WTC11 (cell line): ENCODE measurements around the gene CARD14. TPM values are rescaled to one million over a fixed set of nuclear protein-coding genes. Genes with fewer than 3 reads are reported as not detected.
"Not testable (repeated sequence)": the region's sequence is repeated elsewhere in the genome, so short reads cannot be mapped to it uniquely, and the experiment has no call there.

Experiments used
- ATAC-seq: fragments of 200-7000 bp; cut with Tn5 transposase; 2 replicates; pipeline ENCODE4 v1.10.0; 2021; ENCODE audit warnings: mild to moderate bottlenecking, moderate library complexity
- CTCF ChIA-PET: fragments of 300-600 bp; sonication (Branson Sonifier 250); formaldehyde crosslinking; loops from one replicate; lab custom pipeline; 2021; ENCODE audit warnings: antibody characterized with exemption; lab: Charles Lee
- POLR2A ChIA-PET: fragments of 350-600 bp; sonication (Branson Sonifier 250); formaldehyde crosslinking; loops from one replicate; lab custom pipeline; 2021; ENCODE audit warnings: antibody characterized with exemption; lab: Charles Lee
- DNase-seq: peaks from one replicate; pipeline ENCODE4 v3.0.0; 2021; ENCODE audit warnings: low spot score
- H3K27ac Mint-ChIP-seq: 2 replicates; pipeline ENCODE4 v1.8.0; 2021; ENCODE audit warnings: mixed read lengths
- H3K27me3 Mint-ChIP-seq: 2 replicates; pipeline ENCODE4 v1.8.0; 2021; ENCODE audit warnings: low read depth, mild to moderate bottlenecking, moderate library complexity, mixed read lengths
- H3K36me3 Mint-ChIP-seq: 2 replicates; pipeline ENCODE4 v1.8.0; 2021; ENCODE audit warnings: mixed read lengths
- H3K4me1 Mint-ChIP-seq: 2 replicates; pipeline ENCODE4 v1.8.0; 2022; ENCODE audit warnings: mixed read lengths
- H3K4me3 Mint-ChIP-seq: 2 replicates; pipeline ENCODE4 v1.8.0; 2021; ENCODE audit warnings: mild to moderate bottlenecking, moderate library complexity, mixed read lengths
- H3K9me3 Mint-ChIP-seq: 2 replicates; pipeline ENCODE4 v1.8.0; 2021; ENCODE audit warnings: mixed read lengths
- ATF1 ChIP-seq: sonication (generic); formaldehyde crosslinking; IDR thresholded peaks from 2 replicates; pipeline ENCODE4 v1.8.1; 2023; ENCODE audit warnings: mild to moderate bottlenecking, moderate library complexity, missing genetic modification reagents
- ESRRA ChIP-seq: sonication (generic); formaldehyde crosslinking; IDR thresholded peaks from 2 replicates; pipeline ENCODE4 v1.8.1; 2022; ENCODE audit warnings: mild to moderate bottlenecking, missing genetic modification reagents, borderline replicate concordance
- ETV6 ChIP-seq: sonication (generic); formaldehyde crosslinking; IDR thresholded peaks from 2 replicates; pipeline ENCODE4 v1.8.1; 2022; ENCODE audit warnings: mild to moderate bottlenecking, missing genetic modification reagents
- GRHL2 ChIP-seq: fragments of 250-450 bp; sonication (Bioruptor Pico); IDR thresholded peaks from 2 replicates; pipeline ENCODE4 v1.8.0; 2022; ENCODE audit warnings: mild to moderate bottlenecking, moderate library complexity; ENCODE audit not compliant: insufficient replicate concordance, severe bottlenecking
- MYBL2 ChIP-seq: sonication (generic); formaldehyde crosslinking; IDR thresholded peaks from 2 replicates; pipeline ENCODE4 v1.8.1; 2023; ENCODE audit warnings: mild to moderate bottlenecking, moderate library complexity, missing genetic modification reagents
- NFE2L1 ChIP-seq: sonication (generic); formaldehyde crosslinking; IDR thresholded peaks from 2 replicates; pipeline ENCODE4 v1.8.1; 2023; ENCODE audit warnings: missing genetic modification reagents
- OVOL2 ChIP-seq: fragments of 250-450 bp; sonication (Bioruptor Pico); IDR thresholded peaks from 2 replicates; pipeline ENCODE4 v1.9.0; 2021; ENCODE audit warnings: mild to moderate bottlenecking, borderline replicate concordance
- TCF7 ChIP-seq: sonication (generic); formaldehyde crosslinking; IDR thresholded peaks from 2 replicates; pipeline ENCODE4 v1.8.0; 2022; ENCODE audit warnings: mild to moderate bottlenecking, low read depth, missing genetic modification reagents, moderate library complexity
- ZNF219 ChIP-seq: sonication (generic); formaldehyde crosslinking; IDR thresholded peaks from 2 replicates; pipeline ENCODE4 v1.8.0; 2023; ENCODE audit warnings: missing genetic modification reagents, mild to moderate bottlenecking, borderline replicate concordance
- ZNF232 ChIP-seq: sonication (generic); formaldehyde crosslinking; IDR thresholded peaks from 2 replicates; pipeline ENCODE4 v1.8.0; 2022; ENCODE audit warnings: mild to moderate bottlenecking, missing genetic modification reagents
- ZNF263 ChIP-seq: sonication (generic); formaldehyde crosslinking; IDR thresholded peaks from 2 replicates; pipeline ENCODE4 v1.8.1; 2022; ENCODE audit warnings: low read depth, mild to moderate bottlenecking, moderate library complexity, missing genetic modification reagents
- ZNF423 ChIP-seq: fragments of 250-450 bp; sonication (Bioruptor Pico); IDR thresholded peaks from 2 replicates; pipeline ENCODE4 v2.1.2; 2022; ENCODE audit warnings: mild to moderate bottlenecking, moderate library complexity
- total RNA-seq: library from RNA; stranded (reverse); gene quantifications from 3 replicates; pipeline ENCODE4 v1.2.3, GENCODE V29; 2021
- TF ChIP-seq, protein P1 (sequence below): sonication (generic); formaldehyde crosslinking; IDR thresholded peaks from 2 replicates; pipeline ENCODE4 v1.8.1; 2023; ENCODE audit warnings: mild to moderate bottlenecking, missing genetic modification reagents
- TF ChIP-seq, protein P2 (sequence below): fragments of 250-450 bp; sonication (Bioruptor Pico); IDR thresholded peaks from 2 replicates; pipeline ENCODE4 v1.9.0; 2021; ENCODE audit warnings: mild to moderate bottlenecking, borderline replicate concordance
- TF ChIP-seq, protein P3 (sequence below): sonication (generic); formaldehyde crosslinking; IDR thresholded peaks from 2 replicates; pipeline ENCODE4 v1.8.0; 2023; ENCODE audit warnings: mild to moderate bottlenecking, missing genetic modification reagents
- TF ChIP-seq, protein P4 (sequence below): sonication (generic); formaldehyde crosslinking; IDR thresholded peaks from 2 replicates; pipeline ENCODE4 v1.8.0; 2022; ENCODE audit warnings: mild to moderate bottlenecking, missing genetic modification reagents
- TF ChIP-seq, protein P5 (sequence below): fragments of 200-600 bp; IDR thresholded peaks from 2 replicates; pipeline ENCODE4 v1.8.0; 2022; ENCODE audit warnings: antibody characterized with exemption

The CARD14 gene
- total RNA-seq, 1 experiment from 2014 or later = 0.83 TPM

DNA sequence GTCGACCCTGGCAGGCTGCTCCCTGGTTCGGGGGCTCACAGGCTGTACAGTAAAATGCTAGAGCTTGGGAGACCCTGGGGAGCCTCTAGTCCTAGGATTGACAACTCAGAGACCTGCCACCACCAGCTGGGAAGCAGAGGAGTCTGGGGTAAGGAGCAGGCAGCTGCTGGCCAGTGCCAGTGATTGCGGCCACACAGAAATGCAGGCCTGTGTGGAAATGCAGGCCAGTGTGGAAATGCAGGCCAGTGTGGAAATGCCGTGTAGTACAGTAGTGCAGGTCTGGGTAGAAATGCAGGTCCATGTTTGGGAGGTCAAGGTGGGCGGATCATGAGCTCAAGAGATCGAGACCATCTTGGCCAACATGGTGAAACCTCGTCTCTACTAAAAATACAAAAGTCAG lies 26.8 kb downstream of the CARD14 start:
- no peak overlapping the region for H3K4me3 Mint-ChIP-seq
- no peaks in the 10 kb centered on the region; the same call in 1 of the 2 replicates for H3K27me3 Mint-ChIP-seq
- H3K4me1 Mint-ChIP-seq = peaks cover 7% of the 10 kb centered on the region
- ATAC-seq (no peak), DNase-seq (no peak)
- no peak overlapping the region; the same call in 1 of the 2 replicates for H3K27ac Mint-ChIP-seq
- POLR2A ChIA-PET = no interaction called here
- CTCF ChIA-PET = interaction anchor here (0.5 to 4.0 kb wide), 26 partner anchors 8 to 631 kb away, joined by 3 to 63 read pairs (median 4); partner anchors contain the start of gene GAA
- no peaks in the 10 kb centered on the region for H3K9me3 Mint-ChIP-seq
- TF ChIP-seq ZNF423 (CRISPR knock-in tag) = no peak
- TF ChIP-seq NFE2L1 (CRISPR knock-in tag) = no peak
- TF ChIP-seq ESRRA (CRISPR knock-in tag) = no peak
- TF ChIP-seq ZNF219 (CRISPR knock-in tag) = no peak
- no peak for TF ChIP-seq ZNF263 (CRISPR knock-in tag)
- TF ChIP-seq, protein P1, sequence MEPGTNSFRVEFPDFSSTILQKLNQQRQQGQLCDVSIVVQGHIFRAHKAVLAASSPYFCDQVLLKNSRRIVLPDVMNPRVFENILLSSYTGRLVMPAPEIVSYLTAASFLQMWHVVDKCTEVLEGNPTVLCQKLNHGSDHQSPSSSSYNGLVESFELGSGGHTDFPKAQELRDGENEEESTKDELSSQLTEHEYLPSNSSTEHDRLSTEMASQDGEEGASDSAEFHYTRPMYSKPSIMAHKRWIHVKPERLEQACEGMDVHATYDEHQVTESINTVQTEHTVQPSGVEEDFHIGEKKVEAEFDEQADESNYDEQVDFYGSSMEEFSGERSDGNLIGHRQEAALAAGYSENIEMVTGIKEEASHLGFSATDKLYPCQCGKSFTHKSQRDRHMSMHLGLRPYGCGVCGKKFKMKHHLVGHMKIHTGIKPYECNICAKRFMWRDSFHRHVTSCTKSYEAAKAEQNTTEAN (CRISPR knock-in tag) = no peak
- no peak for TF ChIP-seq MYBL2
- TF ChIP-seq TCF7 (CRISPR knock-in tag) = no peak
- TF ChIP-seq, protein P2, sequence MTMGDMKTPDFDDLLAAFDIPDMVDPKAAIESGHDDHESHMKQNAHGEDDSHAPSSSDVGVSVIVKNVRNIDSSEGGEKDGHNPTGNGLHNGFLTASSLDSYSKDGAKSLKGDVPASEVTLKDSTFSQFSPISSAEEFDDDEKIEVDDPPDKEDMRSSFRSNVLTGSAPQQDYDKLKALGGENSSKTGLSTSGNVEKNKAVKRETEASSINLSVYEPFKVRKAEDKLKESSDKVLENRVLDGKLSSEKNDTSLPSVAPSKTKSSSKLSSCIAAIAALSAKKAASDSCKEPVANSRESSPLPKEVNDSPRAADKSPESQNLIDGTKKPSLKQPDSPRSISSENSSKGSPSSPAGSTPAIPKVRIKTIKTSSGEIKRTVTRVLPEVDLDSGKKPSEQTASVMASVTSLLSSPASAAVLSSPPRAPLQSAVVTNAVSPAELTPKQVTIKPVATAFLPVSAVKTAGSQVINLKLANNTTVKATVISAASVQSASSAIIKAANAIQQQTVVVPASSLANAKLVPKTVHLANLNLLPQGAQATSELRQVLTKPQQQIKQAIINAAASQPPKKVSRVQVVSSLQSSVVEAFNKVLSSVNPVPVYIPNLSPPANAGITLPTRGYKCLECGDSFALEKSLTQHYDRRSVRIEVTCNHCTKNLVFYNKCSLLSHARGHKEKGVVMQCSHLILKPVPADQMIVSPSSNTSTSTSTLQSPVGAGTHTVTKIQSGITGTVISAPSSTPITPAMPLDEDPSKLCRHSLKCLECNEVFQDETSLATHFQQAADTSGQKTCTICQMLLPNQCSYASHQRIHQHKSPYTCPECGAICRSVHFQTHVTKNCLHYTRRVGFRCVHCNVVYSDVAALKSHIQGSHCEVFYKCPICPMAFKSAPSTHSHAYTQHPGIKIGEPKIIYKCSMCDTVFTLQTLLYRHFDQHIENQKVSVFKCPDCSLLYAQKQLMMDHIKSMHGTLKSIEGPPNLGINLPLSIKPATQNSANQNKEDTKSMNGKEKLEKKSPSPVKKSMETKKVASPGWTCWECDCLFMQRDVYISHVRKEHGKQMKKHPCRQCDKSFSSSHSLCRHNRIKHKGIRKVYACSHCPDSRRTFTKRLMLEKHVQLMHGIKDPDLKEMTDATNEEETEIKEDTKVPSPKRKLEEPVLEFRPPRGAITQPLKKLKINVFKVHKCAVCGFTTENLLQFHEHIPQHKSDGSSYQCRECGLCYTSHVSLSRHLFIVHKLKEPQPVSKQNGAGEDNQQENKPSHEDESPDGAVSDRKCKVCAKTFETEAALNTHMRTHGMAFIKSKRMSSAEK = no peak
- TF ChIP-seq GRHL2 (CRISPR knock-in tag) = no peak
- no peak for TF ChIP-seq ETV6 (CRISPR knock-in tag)
- TF ChIP-seq OVOL2 (CRISPR knock-in tag) = no peak
- TF ChIP-seq, all 79 proteins: peak for 0
- peaks cover 5% of the 10 kb centered on the region for H3K36me3 Mint-ChIP-seq

DNA sequence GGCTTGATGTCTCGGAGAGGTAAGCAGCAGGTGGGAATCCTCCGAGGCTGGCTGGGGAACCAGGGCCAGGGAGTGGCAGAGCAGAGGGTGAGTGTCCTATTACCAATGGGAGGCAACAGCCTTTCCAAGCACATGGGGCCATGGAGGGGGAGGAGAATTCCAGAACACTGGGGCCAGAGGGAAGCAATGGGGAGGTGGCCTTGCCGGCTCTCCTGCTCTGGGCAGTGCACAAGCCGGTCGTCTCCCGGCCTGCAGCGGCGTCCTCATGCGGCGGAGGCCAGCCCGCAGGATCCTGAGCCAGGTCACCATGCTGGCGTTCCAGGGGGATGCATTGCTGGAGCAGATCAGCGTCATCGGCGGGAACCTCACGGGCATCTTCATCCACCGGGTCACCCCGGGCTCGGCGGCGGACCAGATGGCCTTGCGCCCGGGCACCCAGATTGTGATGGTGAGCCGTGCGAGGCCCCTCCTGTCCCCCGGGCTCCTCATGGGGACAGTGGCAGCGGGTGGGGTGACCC lies 28.4 kb downstream of the CARD14 start:
- peak overlapping the region; percentile 42; the same call in 1 of the 2 replicates for H3K27ac Mint-ChIP-seq
- H3K4me3 Mint-ChIP-seq = no peak overlapping the region
- CTCF ChIA-PET = interaction anchor here (4.0 kb wide), 1 partner anchor 164 kb away, joined by 63 read pairs; no protein-coding TSS in a partner anchor
- ATAC-seq = peak; percentile 64
- H3K36me3 Mint-ChIP-seq = peaks cover 5% of the 10 kb centered on the region
- H3K9me3 Mint-ChIP-seq = no peaks in the 10 kb centered on the region
- POLR2A ChIA-PET = no interaction called here
- H3K4me1 Mint-ChIP-seq = peaks cover 7% of the 10 kb centered on the region
- peak; percentile 37 for DNase-seq
- TF ChIP-seq, protein P3, sequence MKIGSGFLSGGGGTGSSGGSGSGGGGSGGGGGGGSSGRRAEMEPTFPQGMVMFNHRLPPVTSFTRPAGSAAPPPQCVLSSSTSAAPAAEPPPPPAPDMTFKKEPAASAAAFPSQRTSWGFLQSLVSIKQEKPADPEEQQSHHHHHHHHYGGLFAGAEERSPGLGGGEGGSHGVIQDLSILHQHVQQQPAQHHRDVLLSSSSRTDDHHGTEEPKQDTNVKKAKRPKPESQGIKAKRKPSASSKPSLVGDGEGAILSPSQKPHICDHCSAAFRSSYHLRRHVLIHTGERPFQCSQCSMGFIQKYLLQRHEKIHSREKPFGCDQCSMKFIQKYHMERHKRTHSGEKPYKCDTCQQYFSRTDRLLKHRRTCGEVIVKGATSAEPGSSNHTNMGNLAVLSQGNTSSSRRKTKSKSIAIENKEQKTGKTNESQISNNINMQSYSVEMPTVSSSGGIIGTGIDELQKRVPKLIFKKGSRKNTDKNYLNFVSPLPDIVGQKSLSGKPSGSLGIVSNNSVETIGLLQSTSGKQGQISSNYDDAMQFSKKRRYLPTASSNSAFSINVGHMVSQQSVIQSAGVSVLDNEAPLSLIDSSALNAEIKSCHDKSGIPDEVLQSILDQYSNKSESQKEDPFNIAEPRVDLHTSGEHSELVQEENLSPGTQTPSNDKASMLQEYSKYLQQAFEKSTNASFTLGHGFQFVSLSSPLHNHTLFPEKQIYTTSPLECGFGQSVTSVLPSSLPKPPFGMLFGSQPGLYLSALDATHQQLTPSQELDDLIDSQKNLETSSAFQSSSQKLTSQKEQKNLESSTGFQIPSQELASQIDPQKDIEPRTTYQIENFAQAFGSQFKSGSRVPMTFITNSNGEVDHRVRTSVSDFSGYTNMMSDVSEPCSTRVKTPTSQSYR = 0 out of 2 replicates have a peak, but pooled peaks have one; percentile 2
- TF ChIP-seq ATF1 (CRISPR knock-in tag) (no peak), ZNF423 (CRISPR knock-in tag) (peak; percentile 90; the same call in 1 of the 2 replicates), ZNF232 (CRISPR knock-in tag) (no peak)
- TF ChIP-seq, protein P4, sequence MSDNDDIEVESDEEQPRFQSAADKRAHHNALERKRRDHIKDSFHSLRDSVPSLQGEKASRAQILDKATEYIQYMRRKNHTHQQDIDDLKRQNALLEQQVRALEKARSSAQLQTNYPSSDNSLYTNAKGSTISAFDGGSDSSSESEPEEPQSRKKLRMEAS = 0 out of 2 replicates have a peak, but pooled peaks have one; percentile 20
- TF ChIP-seq, protein P5, sequence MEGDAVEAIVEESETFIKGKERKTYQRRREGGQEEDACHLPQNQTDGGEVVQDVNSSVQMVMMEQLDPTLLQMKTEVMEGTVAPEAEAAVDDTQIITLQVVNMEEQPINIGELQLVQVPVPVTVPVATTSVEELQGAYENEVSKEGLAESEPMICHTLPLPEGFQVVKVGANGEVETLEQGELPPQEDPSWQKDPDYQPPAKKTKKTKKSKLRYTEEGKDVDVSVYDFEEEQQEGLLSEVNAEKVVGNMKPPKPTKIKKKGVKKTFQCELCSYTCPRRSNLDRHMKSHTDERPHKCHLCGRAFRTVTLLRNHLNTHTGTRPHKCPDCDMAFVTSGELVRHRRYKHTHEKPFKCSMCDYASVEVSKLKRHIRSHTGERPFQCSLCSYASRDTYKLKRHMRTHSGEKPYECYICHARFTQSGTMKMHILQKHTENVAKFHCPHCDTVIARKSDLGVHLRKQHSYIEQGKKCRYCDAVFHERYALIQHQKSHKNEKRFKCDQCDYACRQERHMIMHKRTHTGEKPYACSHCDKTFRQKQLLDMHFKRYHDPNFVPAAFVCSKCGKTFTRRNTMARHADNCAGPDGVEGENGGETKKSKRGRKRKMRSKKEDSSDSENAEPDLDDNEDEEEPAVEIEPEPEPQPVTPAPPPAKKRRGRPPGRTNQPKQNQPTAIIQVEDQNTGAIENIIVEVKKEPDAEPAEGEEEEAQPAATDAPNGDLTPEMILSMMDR = no peak
- TF ChIP-seq, all 79 proteins: peak for 3
- no peaks in the 10 kb centered on the region; the same call in 1 of the 2 replicates for H3K27me3 Mint-ChIP-seq

DNA sequence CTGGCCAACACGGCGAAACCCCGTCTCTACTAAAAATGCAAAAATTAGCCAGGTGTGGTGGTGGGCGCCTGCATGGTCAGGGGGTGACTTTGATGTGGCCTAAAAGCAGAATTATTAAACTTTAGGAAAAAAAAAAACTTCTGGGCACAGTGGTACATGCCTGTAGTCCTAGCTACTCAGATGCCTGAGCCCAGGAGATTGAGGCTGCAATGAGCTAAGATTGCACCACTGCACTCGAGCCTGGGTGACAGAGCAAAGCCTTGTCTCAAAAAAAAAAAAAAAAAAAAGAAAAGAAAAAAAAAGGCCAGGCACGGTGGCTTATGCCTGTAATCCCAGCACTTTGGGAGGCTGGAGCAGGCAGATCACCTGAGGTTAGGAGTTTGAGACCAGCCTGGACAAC lies 29.5 kb downstream of the CARD14 start:
- DNase-seq, H3K27ac Mint-ChIP-seq, H3K4me1 Mint-ChIP-seq, H3K36me3 Mint-ChIP-seq, H3K4me3 Mint-ChIP-seq, H3K27me3 Mint-ChIP-seq, POLR2A ChIA-PET, ATAC-seq, H3K9me3 Mint-ChIP-seq: not testable (repeated sequence)
- CTCF ChIA-PET = interaction anchor here (0.6 to 0.8 kb wide), 4 partner anchors 15 to 191 kb away, joined by 3 to 5 read pairs (median 4); no protein-coding TSS in a partner anchor
